Common myeloid progenitor, CD34-positive (primary cell): ENCODE data around the gene CDAN1.

Experiments
- CTCF ChIA-PET: fragments of 350-600 bp; sonication (Branson Sonifier 250); formaldehyde crosslinking; loops from one replicate; lab custom pipeline; 2021; ENCODE audit warnings: antibody characterized with exemption; lab: Charles Lee
- POLR2A ChIA-PET: fragments of 350-600 bp; sonication (Branson Sonifier 250); formaldehyde crosslinking; loops from one replicate; lab custom pipeline; 2021; ENCODE audit warnings: antibody characterized with exemption; lab: Charles Lee
- DNase-seq, 3 donors: peaks; one replicate each; pipeline versions ENCODE4 v3.0.0 to v3.0.0-alpha.2; 2013
- H3K27ac ChIP-seq, 2 experiments: 1 replicate in 1 of 2; 2 replicates in 1 of 2; pipeline ENCODE4 v1.7.0; 2013; ENCODE audit warnings: inconsistent platforms in 2 of 2, low read length in 2 of 2, mild to moderate bottlenecking in 2 of 2, low read depth in 1 of 2, moderate library complexity in 1 of 2; ENCODE audit not compliant: severe bottlenecking in 2 of 2, insufficient read depth in 1 of 2, poor library complexity in 1 of 2
- H3K27me3 ChIP-seq, 5 experiments: replicated peaks in 2 of 5; 1 replicate in 3 of 5; 2 replicates in 2 of 5; pipeline versions ENCODE4 v1.6.1 to v1.7.0; 2013; ENCODE audit warnings: low read length in 4 of 5, mild to moderate bottlenecking in 2 of 5, moderate library complexity in 2 of 5, inconsistent platforms in 1 of 5; ENCODE audit not compliant: insufficient read depth in 5 of 5, control insufficient read depth in 4 of 5
- H3K36me3 ChIP-seq, 4 experiments: 1 replicate in 2 of 4; 2 replicates in 2 of 4; pipeline versions ENCODE4 v1.6.1 to v1.7.0; 2013; ENCODE audit warnings: low read length in 3 of 4, control low read depth in 1 of 4, mild to moderate bottlenecking in 1 of 4; ENCODE audit not compliant: control insufficient read depth in 4 of 4, insufficient read depth in 4 of 4
- H3K4me1 ChIP-seq, 4 experiments: 1 replicate in 3 of 4; 2 replicates in 1 of 4; pipeline versions ENCODE4 v1.6.1 to v1.7.1; 2013; ENCODE audit warnings: low read length in 3 of 4, mild to moderate bottlenecking in 3 of 4, control low read depth in 1 of 4, inconsistent platforms in 1 of 4, moderate library complexity in 1 of 4; ENCODE audit not compliant: control insufficient read depth in 4 of 4, insufficient read depth in 4 of 4; ENCODE audit errors: control extremely low read depth in 1 of 4
- H3K4me3 ChIP-seq, 7 experiments: 1 replicate in 4 of 7; 2 replicates in 3 of 7; pipeline versions ENCODE4 v1.5.1 to v1.7.0; 2013; ENCODE audit warnings: mild to moderate bottlenecking in 7 of 7, low read length in 6 of 7, moderate library complexity in 6 of 7, inconsistent platforms in 2 of 7, low read depth in 2 of 7, control low read depth in 1 of 7; ENCODE audit not compliant: insufficient read depth in 4 of 7, control insufficient read depth in 1 of 7; ENCODE audit errors: extremely low read depth in 1 of 7
- H3K9me3 ChIP-seq, 5 experiments: 1 replicate in 4 of 5; 2 replicates in 1 of 5; pipeline versions ENCODE4 v1.6.1 to v1.7.1; 2013; ENCODE audit warnings: low read length in 4 of 5, mild to moderate bottlenecking in 2 of 5, inconsistent platforms in 1 of 5, low read depth in 1 of 5, moderate library complexity in 1 of 5; ENCODE audit not compliant: control insufficient read depth in 4 of 5, insufficient read depth in 2 of 5; ENCODE audit errors: control extremely low read depth in 1 of 5
- WGBS: methylation state at CpG from one replicate; pipeline ENCODE4 v1.1.5; 2013; ENCODE audit not compliant: insufficient coverage; 5-methylcytosine and 5-hydroxymethylcytosine counted together

Gene CDAN1

GRCh38 chr15:42749266-42749665 is 12.3 kb upstream of the CDAN1 start:
- Histone ChIP-seq H3K4me1 (no peaks in the 10 kb centered on the region), H3K27ac (no peak overlapping the region), H3K27me3 (no peaks in the 10 kb centered on the region), H3K9me3 (peaks cover 0 to 15% (median 5%) of the 10 kb centered on the region in 5 experiments), H3K36me3 (peaks cover 12 to 60% (median 32%) of the 10 kb centered on the region in 4 experiments), H3K4me3 (no peak overlapping the region)
- DNase-seq, result no peak
- ChIA-PET POLR2A (interaction anchor here (0.7 kb wide), 1 partner anchor 597 kb away, joined by 4 read pairs; no protein-coding TSS in a partner anchor), CTCF (no interaction called here)
- 100% methylated on average over 1 of the region's 1 CpG for WGBS

GRCh38 chr15:42744195-42744594 is 7.3 kb upstream of the CDAN1 start:
- H3K36me3 ChIP-seq, result peaks cover 0 to 40% (median 10%) of the 10 kb centered on the region in 4 experiments
- H3K4me3 ChIP-seq, result no peak overlapping the region
- POLR2A ChIA-PET, result no interaction called here
- no peaks in the 10 kb centered on the region for H3K9me3 ChIP-seq
- no CpG with 5 or more reads among the region's 1 CpG for WGBS
- CTCF ChIA-PET, result no interaction called here
- H3K27ac ChIP-seq, result no peak overlapping the region
- H3K27me3 ChIP-seq, result no peaks in the 10 kb centered on the region
- no peak for DNase-seq
- no peaks in the 10 kb centered on the region for H3K4me1 ChIP-seq

- H3K9me3 ChIP-seq, result no peaks in the 10 kb centered on the region
- WGBS, result 100% methylated on average over 2 of the region's 4 CpGs
- H3K4me3 ChIP-seq, result no peak overlapping the region
- CTCF ChIA-PET, result no interaction called here
- H3K27ac ChIP-seq, result no peak overlapping the region
- no peaks in the 10 kb centered on the region for H3K27me3 ChIP-seq
- no peak for DNase-seq
- peaks cover 0 to 40% (median 9%) of the 10 kb centered on the region in 4 experiments for H3K36me3 ChIP-seq
- peaks cover 0 to 7% (median 5%) of the 10 kb centered on the region in 4 experiments for H3K4me1 ChIP-seq
- POLR2A ChIA-PET, result no interaction called here
Measured at GRCh38 chr15:42742149-42742548, 5.2 kb upstream of the CDAN1 start.

- Histone ChIP-seq H3K4me3 (no peak overlapping the region), H3K27me3 (no peaks in the 10 kb centered on the region), H3K9me3 (no peaks in the 10 kb centered on the region), H3K4me1 (peaks cover 0 to 7% (median 5%) of the 10 kb centered on the region in 4 experiments), H3K36me3 (peaks cover 0 to 40% (median 9%) of the 10 kb centered on the region in 4 experiments), H3K27ac (no peak overlapping the region)
- ChIA-PET CTCF (no interaction called here), POLR2A (no interaction called here)
- DNase-seq, result no peak
- 100% methylated on average over 2 of the region's 2 CpGs for WGBS
Measured at GRCh38 chr15:42741710-42742109, 4.8 kb upstream of the CDAN1 start.

- ChIA-PET CTCF (interaction anchor here (0.6 to 0.7 kb wide), 2 partner anchors 109 to 189 kb away, joined by 3 read pairs; no protein-coding TSS in a partner anchor), POLR2A (no interaction called here)
- DNase-seq, result peak in 2 of 3 donors; percentile 10 to 20
- Histone ChIP-seq H3K27me3 (no peaks in the 10 kb centered on the region), H3K36me3 (peaks cover 0 to 32% (median 23%) of the 10 kb centered on the region in 4 experiments), H3K4me3 (peak overlapping the region; percentile 78 to 98 (median 89)), H3K4me1 (peaks cover 0 to 17% (median 11%) of the 10 kb centered on the region in 4 experiments), H3K9me3 (no peaks in the 10 kb centered on the region), H3K27ac (peak overlapping the region; percentile 86 to 95)
- 87% methylated on average over 14 of the region's 21 CpGs for WGBS
Measured at GRCh38 chr15:42737529-42738328, 801 bp upstream of the CDAN1 start.

- 3% methylated on average over 38 of the region's 55 CpGs for WGBS
- Histone ChIP-seq H3K4me1 (peaks cover 0 to 17% (median 11%) of the 10 kb centered on the region in 4 experiments), H3K36me3 (peaks cover 1 to 47% (median 28%) of the 10 kb centered on the region in 4 experiments), H3K9me3 (no peaks in the 10 kb centered on the region), H3K27ac (peak overlapping the region; percentile 58 to 95), H3K4me3 (peak overlapping the region; percentile 78 to 98 (median 89)), H3K27me3 (no peaks in the 10 kb centered on the region)
- POLR2A ChIA-PET, result no interaction called here
- CTCF ChIA-PET, result interaction anchor here (1.1 to 2.1 kb wide), 2 partner anchors 11 to 31 kb away, joined by 3 to 6 read pairs; no protein-coding TSS in a partner anchor
- peak in 2 of 3 donors; percentile 29 to 34 for DNase-seq
Measured at GRCh38 chr15:42736178-42736792, 643 bp downstream of the CDAN1 start.
